GM19328 (cell line): ENCODE data around the gene KCTD4.
"Not testable (repeated sequence)": the region's sequence is repeated elsewhere in the genome, so short reads cannot be mapped to it uniquely, and the experiment has no call there.

Experiments
- ATAC-seq: cut with Tn5 transposase; IDR thresholded peaks from one replicate; pipeline ENCODE4 v1.9.1; 2021; ENCODE audit warnings: mild to moderate bottlenecking, moderate library complexity; ENCODE audit not compliant: unreplicated experiment

KCTD4 gene

DNA sequence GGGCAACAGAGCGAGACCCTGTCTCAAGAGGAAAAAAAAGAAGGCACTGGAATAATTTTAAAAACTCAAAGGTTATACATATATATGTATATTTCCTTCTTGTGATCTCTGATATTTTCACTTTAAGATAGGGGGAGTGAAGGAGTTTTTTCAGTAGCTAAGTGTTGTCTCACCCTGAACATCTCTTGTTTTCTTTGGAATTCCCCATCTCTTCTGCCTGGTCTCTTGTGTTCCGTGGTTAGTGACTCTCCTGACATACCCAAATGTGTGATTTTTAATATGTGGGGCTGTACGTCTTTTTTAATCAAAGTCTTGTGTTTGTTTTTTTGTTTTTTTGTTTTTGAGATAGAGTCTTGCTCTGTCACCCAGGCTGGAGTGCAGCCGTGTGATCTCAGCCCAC, 15.3 kb upstream of the KCTD4 start:
- ATAC-seq = no peak

- ATAC-seq = no peak
These were observed 14.7 kb upstream of the KCTD4 start for GRCh38 chr13:45215392-45216077.

- no peak for ATAC-seq
These were observed 8.4 kb upstream of the KCTD4 start for GRCh38 chr13:45209229-45209628.

DNA sequence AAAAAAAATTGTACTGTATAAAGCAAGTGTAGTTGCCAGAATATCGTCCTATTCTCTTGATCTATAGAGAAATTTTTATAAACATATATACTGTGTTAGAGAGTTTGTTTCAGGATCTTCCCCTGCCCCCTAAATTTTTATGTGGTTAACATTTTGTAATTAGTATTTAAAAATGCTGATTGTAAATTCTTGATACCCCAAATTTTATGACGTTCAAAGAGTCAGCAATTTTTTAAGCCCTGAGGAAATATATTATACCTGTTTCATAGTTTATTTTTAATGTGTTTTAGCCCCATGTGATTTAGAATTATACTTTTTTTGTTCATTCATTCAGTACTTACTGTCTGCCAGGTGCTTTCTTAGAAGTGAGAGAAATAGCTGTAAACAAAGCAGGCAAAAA, 7.3 kb upstream of the KCTD4 start:
- ATAC-seq = no peak

GRCh38 chr13:45207319-45207718, 6.5 kb upstream of the KCTD4 start:
- no peak for ATAC-seq

GRCh38 chr13:45206340-45206739, 5.5 kb upstream of the KCTD4 start:
- no peak for ATAC-seq

DNA sequence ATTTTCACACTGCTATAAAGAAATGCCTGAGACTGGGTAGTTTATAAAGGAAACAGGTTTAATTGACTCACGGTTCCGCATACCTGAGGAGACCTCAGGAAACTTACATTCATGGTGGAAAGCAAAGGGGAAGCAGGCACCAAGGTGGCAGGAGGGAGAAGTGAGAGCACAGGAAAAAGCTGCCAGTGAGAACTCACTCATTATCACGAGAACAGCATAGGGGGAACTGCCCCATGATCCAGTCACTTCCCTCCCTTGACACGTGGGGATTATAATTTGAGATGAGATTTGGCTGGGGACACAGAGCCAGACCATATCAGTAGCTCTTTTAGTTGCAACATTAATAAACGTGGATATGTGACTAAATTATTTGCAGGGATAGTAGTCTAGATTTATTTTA, 4.3 kb upstream of the KCTD4 start:
- ATAC-seq = no peak

- no peak for ATAC-seq
These were observed 1.1 kb downstream of the KCTD4 start for GRCh38 chr13:45199711-45200110.

DNA sequence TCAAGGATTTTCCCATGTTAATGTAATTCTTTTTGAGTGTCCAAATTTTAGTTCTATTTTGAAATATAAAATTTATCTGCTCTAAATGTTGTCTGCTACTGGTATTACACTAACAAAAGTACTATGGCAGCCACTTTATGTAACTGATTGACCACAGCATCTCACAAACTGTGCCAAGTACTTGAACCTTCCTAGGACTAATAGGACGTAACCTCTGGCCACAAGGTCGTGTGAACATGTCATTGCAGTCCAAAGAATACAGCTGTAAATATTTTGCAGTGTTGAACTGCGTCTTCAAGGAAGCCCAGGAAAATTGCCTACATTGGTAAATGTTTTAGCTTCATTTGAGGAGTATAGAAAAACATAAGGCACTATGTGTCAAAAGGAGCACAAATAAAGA, 1.9 kb downstream of the KCTD4 start:
- ATAC-seq = no peak

- ATAC-seq = no peak
These were observed 2.8 kb downstream of the KCTD4 start for GRCh38 chr13:45198041-45198440.

- no peak for ATAC-seq
These were observed 4.2 kb downstream of the KCTD4 start for GRCh38 chr13:45196622-45197021.

GRCh38 chr13:45196096-45196495, 4.7 kb downstream of the KCTD4 start:
- no peak for ATAC-seq

- no peak for ATAC-seq
These were observed 5.4 kb downstream of the KCTD4 start for GRCh38 chr13:45195421-45195820.

GRCh38 chr13:45194081-45194939, 6.5 kb downstream of the KCTD4 start:
- ATAC-seq = no peak

GRCh38 chr13:45191874-45192273, 9.0 kb downstream of the KCTD4 start:
- ATAC-seq = no peak

GRCh38 chr13:45189511-45189910, 11.3 kb downstream of the KCTD4 start:
- not testable (repeated sequence) for ATAC-seq

GRCh38 chr13:45189077-45189476, 11.8 kb downstream of the KCTD4 start:
- not testable (repeated sequence) for ATAC-seq

- no peak for ATAC-seq
These were observed 15.6 kb downstream of the KCTD4 start for GRCh38 chr13:45185286-45185685.

DNA sequence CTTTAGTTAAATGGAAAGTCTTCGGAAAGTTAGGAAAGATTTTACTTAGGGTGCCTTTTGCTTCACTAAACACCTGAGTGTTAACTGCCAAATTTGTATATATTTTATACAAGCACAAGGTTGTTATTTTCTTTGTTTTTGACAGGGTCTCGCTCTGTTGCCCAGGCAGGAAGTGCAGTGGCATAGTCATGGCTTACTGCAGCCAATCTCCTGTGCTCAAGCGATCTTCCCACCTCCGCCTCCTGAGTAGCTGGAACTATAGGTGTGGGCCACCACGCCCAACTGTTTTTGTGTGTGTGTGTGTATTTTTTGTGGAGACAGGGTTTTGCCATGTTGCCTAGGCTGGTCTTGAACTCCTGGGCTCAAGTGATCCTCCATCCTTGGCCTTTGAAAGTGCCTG, 16.2 kb downstream of the KCTD4 start:
- ATAC-seq = no peak

DNA sequence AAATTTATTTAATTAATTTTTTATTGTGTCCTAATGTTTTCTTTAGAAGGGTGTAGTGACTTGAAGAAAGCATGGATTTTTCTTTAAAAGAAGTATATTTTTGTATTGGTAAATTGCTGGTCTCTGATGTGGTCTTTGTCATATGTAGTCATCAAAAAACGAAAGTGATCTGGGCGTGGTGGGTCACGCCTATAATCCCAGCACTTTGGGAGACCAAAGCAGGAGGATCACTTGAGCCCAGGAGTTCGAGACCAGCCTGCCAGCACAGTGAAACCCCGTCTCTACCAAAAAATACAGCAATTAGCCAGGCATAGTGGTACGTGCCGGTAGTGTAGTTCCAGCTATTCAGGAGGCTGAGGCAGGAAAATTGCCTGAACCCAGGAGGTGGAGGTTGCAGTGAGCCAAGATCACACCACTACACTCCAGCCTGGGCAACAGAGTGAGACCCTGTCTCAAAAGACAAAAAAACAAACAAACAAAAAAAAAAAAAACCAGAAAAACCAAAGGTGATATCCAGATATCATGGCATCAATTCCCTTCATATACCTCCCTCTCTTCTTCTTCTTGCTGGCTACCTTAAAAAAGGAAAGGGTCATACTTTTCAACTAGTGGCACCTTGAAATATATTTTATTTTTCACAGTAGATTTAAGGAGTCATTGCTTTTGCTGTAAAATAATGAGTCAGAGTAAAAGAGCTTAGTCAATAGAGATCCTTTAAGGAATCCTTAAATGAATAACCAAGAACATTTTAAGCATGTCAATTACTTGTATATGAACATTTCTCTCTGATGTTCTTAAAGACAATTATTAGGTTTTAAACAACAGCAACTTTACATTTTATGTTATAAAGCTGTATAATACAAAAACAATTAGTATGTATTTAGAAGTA, 19.9 kb downstream of the KCTD4 start:
- ATAC-seq = no peak

DNA sequence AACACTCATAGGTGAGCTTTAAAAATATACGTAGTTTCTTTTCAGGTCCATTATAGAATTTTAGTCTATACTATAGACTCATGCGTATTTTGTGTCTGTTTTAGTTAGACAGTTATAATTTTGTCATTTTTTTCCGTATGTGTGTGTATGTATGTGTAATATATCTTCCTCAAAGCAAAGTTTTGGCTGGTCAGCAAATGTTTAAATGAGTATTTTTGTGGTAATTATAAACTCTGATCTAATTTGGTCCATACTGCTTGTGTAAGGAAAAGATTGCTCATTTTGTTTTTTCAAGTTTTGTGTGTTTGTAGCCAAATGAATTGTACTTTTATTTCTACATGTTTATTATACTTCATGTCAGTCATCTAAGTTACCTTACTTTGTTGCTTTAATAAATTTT, 20.5 kb downstream of the KCTD4 start:
- no peak for ATAC-seq
